IPS-18a (cell line): ENCODE data around the gene AHCTF1.
"Not testable (repeated sequence)": the region's sequence is repeated elsewhere in the genome, so short reads cannot be mapped to it uniquely, and the experiment has no call there.

Experiments used
- H3K27ac ChIP-seq: one replicate; pipeline ENCODE4 v1.5.1; 2013; ENCODE audit warnings: low read length
- H3K27me3 ChIP-seq: one replicate; pipeline ENCODE4 v1.6.1; 2013; ENCODE audit warnings: mild to moderate bottlenecking, low read length; ENCODE audit not compliant: control insufficient read depth, insufficient read depth
- H3K36me3 ChIP-seq: one replicate; pipeline ENCODE4 v1.6.1; 2013; ENCODE audit warnings: low read depth, low read length; ENCODE audit not compliant: control insufficient read depth
- H3K4me1 ChIP-seq: one replicate; pipeline ENCODE4 v1.6.1; 2013; ENCODE audit warnings: low read depth, low read length; ENCODE audit not compliant: control insufficient read depth
- H3K4me3 ChIP-seq: one replicate; pipeline ENCODE4 v1.5.1; 2013; ENCODE audit warnings: low read length
- H3K9ac ChIP-seq: one replicate; pipeline ENCODE4 v1.6.1; 2013; ENCODE audit warnings: mild to moderate bottlenecking, low read length, moderate library complexity
- H3K9me3 ChIP-seq: one replicate; pipeline ENCODE4 v1.6.1; 2013; ENCODE audit warnings: low read depth, low read length; ENCODE audit not compliant: control insufficient read depth

The AHCTF1 gene

GRCh38 chr1:246916026-246916923 is 15.5 kb downstream of the AHCTF1 start:
- not testable (repeated sequence) for H3K27ac ChIP-seq, H3K27me3 ChIP-seq, H3K9ac ChIP-seq, H3K4me3 ChIP-seq, H3K4me1 ChIP-seq, H3K9me3 ChIP-seq
- peaks cover 50% of the 10 kb centered on the region for H3K36me3 ChIP-seq

- H3K4me1 ChIP-seq, result no peaks in the 10 kb centered on the region
- H3K27me3 ChIP-seq, result no peaks in the 10 kb centered on the region
- peaks cover 52% of the 10 kb centered on the region for H3K36me3 ChIP-seq
- no peak overlapping the region for H3K4me3 ChIP-seq
- no peaks in the 10 kb centered on the region for H3K9me3 ChIP-seq
- no peak overlapping the region for H3K27ac ChIP-seq
- H3K9ac ChIP-seq, result no peak overlapping the region
These were observed 24.3 kb downstream of the AHCTF1 start for GRCh38 chr1:246907472-246907871.

- no peak overlapping the region for H3K27ac ChIP-seq
- H3K9me3 ChIP-seq, result no peaks in the 10 kb centered on the region
- no peaks in the 10 kb centered on the region for H3K27me3 ChIP-seq
- H3K4me3 ChIP-seq, result no peak overlapping the region
- H3K9ac ChIP-seq, result no peak overlapping the region
- H3K4me1 ChIP-seq, result no peaks in the 10 kb centered on the region
- H3K36me3 ChIP-seq, result peaks cover 59% of the 10 kb centered on the region
These were observed 24.9 kb downstream of the AHCTF1 start for GRCh38 chr1:246906833-246907232.

- Histone ChIP-seq H3K27me3 (no peaks in the 10 kb centered on the region), H3K9ac (no peak overlapping the region), H3K27ac (no peak overlapping the region), H3K36me3 (peaks cover 88% of the 10 kb centered on the region), H3K9me3 (no peaks in the 10 kb centered on the region), H3K4me1 (no peaks in the 10 kb centered on the region), H3K4me3 (no peak overlapping the region)
These were observed 29.9 kb downstream of the AHCTF1 start for GRCh38 chr1:246901874-246902273.

- Histone ChIP-seq H3K9me3 (no peaks in the 10 kb centered on the region), H3K36me3 (peaks cover 92% of the 10 kb centered on the region), H3K4me1 (no peaks in the 10 kb centered on the region), H3K27me3 (no peaks in the 10 kb centered on the region), H3K9ac (no peak overlapping the region), H3K4me3 (no peak overlapping the region), H3K27ac (no peak overlapping the region)
These were observed 34.4 kb downstream of the AHCTF1 start for GRCh38 chr1:246897302-246897701.

- H3K36me3 ChIP-seq, result peaks cover 84% of the 10 kb centered on the region
- no peak overlapping the region for H3K9ac ChIP-seq
- no peaks in the 10 kb centered on the region for H3K4me1 ChIP-seq
- no peak overlapping the region for H3K27ac ChIP-seq
- H3K4me3 ChIP-seq, result no peak overlapping the region
- H3K27me3 ChIP-seq, result no peaks in the 10 kb centered on the region
- H3K9me3 ChIP-seq, result no peaks in the 10 kb centered on the region
These were observed 38.4 kb downstream of the AHCTF1 start for GRCh38 chr1:246893191-246893939.

- Histone ChIP-seq H3K4me1 (no peaks in the 10 kb centered on the region), H3K27me3 (no peaks in the 10 kb centered on the region), H3K9ac (no peak overlapping the region), H3K4me3 (no peak overlapping the region), H3K27ac (no peak overlapping the region), H3K9me3 (no peaks in the 10 kb centered on the region), H3K36me3 (peaks cover 82% of the 10 kb centered on the region)
These were observed 40.6 kb downstream of the AHCTF1 start for GRCh38 chr1:246891105-246891504.

GRCh38 chr1:246888522-246888921 is 43.2 kb downstream of the AHCTF1 start:
- Histone ChIP-seq H3K36me3 (peaks cover 83% of the 10 kb centered on the region), H3K9ac (no peak overlapping the region), H3K9me3 (no peaks in the 10 kb centered on the region), H3K4me3 (no peak overlapping the region), H3K27ac (no peak overlapping the region), H3K4me1 (no peaks in the 10 kb centered on the region), H3K27me3 (no peaks in the 10 kb centered on the region)

GRCh38 chr1:246885389-246885788 is 46.4 kb downstream of the AHCTF1 start:
- H3K36me3 ChIP-seq, result peaks cover 72% of the 10 kb centered on the region
- not testable (repeated sequence) for H3K9ac ChIP-seq, H3K27me3 ChIP-seq, H3K27ac ChIP-seq, H3K4me1 ChIP-seq, H3K4me3 ChIP-seq, H3K9me3 ChIP-seq

GRCh38 chr1:246878551-246878950 is 53.2 kb downstream of the AHCTF1 start:
- Histone ChIP-seq H3K4me1 (no peaks in the 10 kb centered on the region), H3K36me3 (peaks cover 53% of the 10 kb centered on the region), H3K9ac (no peak overlapping the region), H3K27me3 (no peaks in the 10 kb centered on the region), H3K27ac (no peak overlapping the region), H3K9me3 (no peaks in the 10 kb centered on the region), H3K4me3 (no peak overlapping the region)

- no peak overlapping the region for H3K9ac ChIP-seq
- peaks cover 52% of the 10 kb centered on the region for H3K36me3 ChIP-seq
- H3K27ac ChIP-seq, result no peak overlapping the region
- H3K27me3 ChIP-seq, result no peaks in the 10 kb centered on the region
- no peaks in the 10 kb centered on the region for H3K4me1 ChIP-seq
- no peak overlapping the region for H3K4me3 ChIP-seq
- H3K9me3 ChIP-seq, result no peaks in the 10 kb centered on the region
These were observed 55.3 kb downstream of the AHCTF1 start for GRCh38 chr1:246876431-246876830.
